ENCODE results near the gene FBN3.

The FBN3 gene

GRCh38 chr19:8050274-8051096 lies 98.9 kb downstream of the FBN3 start:
- peak; percentile 89 for DNase-seq (ENCODE audit: insufficient read length, low spot score)
- FAIRE-seq = peak; percentile 99
- 0 out of 2 replicates have a peak, but pooled peaks have one; percentile 32 for TF ChIP-seq POLR2A (IDR thresholded peaks at IDR 0.05; ENCODE audit: low read depth, low read length)
- TF ChIP-seq POLR2AphosphoS5 (IDR thresholded peaks at IDR 0.05; ENCODE audit: low read depth, low read length) = peak; percentile 41; the same call in 1 of the 2 replicates
- TF ChIP-seq TAF1 (IDR thresholded peaks at IDR 0.05; ENCODE audit: low read depth, low read length) = no peak
- TF ChIP-seq PAX5 (IDR thresholded peaks at IDR 0.05; ENCODE audit: insufficient read depth, low read length, severe bottlenecking) = peak; percentile 64

DNA sequence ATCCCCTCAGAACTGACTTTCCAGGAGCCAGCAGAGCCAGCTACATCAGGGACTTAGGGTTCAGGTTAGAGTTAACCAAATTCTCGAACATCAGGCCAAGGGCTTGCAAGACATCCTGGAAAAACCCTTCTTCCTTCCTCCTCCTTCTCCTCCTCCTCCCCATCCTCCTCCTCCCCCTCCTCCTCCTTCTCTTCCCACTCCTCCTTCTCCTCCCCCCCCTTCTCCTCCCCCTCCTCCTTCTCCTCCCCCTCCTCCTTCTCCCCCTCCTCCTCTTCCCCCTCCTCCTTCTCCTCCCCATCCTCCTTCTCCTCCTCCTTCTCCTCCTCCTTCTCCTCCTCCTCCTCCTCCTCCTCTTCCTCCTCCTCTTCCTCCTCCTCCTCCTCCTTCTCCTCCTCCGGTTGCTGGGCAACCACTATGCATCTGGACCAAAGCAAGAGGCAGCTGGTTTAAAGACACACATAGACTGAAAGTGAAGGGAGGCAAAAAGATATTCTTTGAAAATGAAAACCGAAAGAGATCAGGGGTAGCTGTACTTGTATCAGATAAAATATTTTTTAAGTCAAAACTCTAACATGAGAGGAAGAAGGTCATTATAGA lies 102.7 kb downstream of the FBN3 start:
- FAIRE-seq (no peak), DNase-seq (ENCODE audit: insufficient read length, low spot score) (no peak)
- TF ChIP-seq SPI1 (IDR thresholded peaks at IDR 0.05; ENCODE audit: low read depth, low read length) (no peak), POU2F2 (IDR thresholded peaks at IDR 0.05; ENCODE audit: low read depth, low read length) (no peak), PAX5 (IDR thresholded peaks at IDR 0.05; ENCODE audit: insufficient read depth, low read length, severe bottlenecking) (no peak), TAF1 (IDR thresholded peaks at IDR 0.05; ENCODE audit: low read depth, low read length) (no peak), POLR2A (IDR thresholded peaks at IDR 0.05; ENCODE audit: low read depth, low read length) (no peak), POLR2AphosphoS5 (IDR thresholded peaks at IDR 0.05; ENCODE audit: low read depth, low read length) (no peak)

GRCh38 chr19:8045872-8046568 lies 103.4 kb downstream of the FBN3 start:
- FAIRE-seq = no peak
- TF ChIP-seq TAF1 (IDR thresholded peaks at IDR 0.05; ENCODE audit: low read depth, low read length) (no peak), POU2F2 (IDR thresholded peaks at IDR 0.05; ENCODE audit: low read depth, low read length) (no peak), SPI1 (IDR thresholded peaks at IDR 0.05; ENCODE audit: low read depth, low read length) (no peak), POLR2AphosphoS5 (IDR thresholded peaks at IDR 0.05; ENCODE audit: low read depth, low read length) (no peak), PAX5 (IDR thresholded peaks at IDR 0.05; ENCODE audit: insufficient read depth, low read length, severe bottlenecking) (no peak), POLR2A (IDR thresholded peaks at IDR 0.05; ENCODE audit: low read depth, low read length) (no peak)
- no peak for DNase-seq (ENCODE audit: insufficient read length, low spot score)

- TF ChIP-seq PAX5 (IDR thresholded peaks at IDR 0.05; ENCODE audit: insufficient read depth, low read length, severe bottlenecking) (no peak), SPI1 (IDR thresholded peaks at IDR 0.05; ENCODE audit: low read depth, low read length) (no peak), POU2F2 (IDR thresholded peaks at IDR 0.05; ENCODE audit: low read depth, low read length) (no peak), TAF1 (IDR thresholded peaks at IDR 0.05; ENCODE audit: low read depth, low read length) (no peak), POLR2A (IDR thresholded peaks at IDR 0.05; ENCODE audit: low read depth, low read length) (no peak)
- FAIRE-seq = no peak
- no peak for DNase-seq (ENCODE audit: insufficient read length, low spot score)
These were observed 105.4 kb downstream of the FBN3 start for GRCh38 chr19:8044018-8044417.

DNA sequence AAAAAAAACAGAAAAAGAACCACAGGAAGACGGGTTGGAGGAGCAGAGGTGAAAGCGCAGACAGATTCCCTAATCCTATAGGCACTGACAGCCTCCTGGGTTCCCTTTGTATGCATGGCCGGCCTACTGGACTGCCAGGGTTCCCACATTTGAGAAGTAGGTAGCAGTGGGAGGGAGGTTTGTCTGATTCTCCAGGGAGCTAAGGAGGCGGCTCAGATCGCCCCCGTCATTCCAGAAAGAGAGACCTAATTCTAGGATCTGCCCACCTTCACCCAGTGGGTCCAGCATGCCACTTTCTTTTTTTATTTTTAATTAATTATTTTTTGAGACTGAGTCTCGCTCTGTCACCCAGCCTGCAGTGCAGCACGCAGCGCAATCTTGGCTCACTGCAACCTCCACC lies 106.5 kb downstream of the FBN3 start:
- TF ChIP-seq PAX5 (IDR thresholded peaks at IDR 0.05; ENCODE audit: insufficient read depth, low read length, severe bottlenecking) (no peak), POLR2AphosphoS5 (IDR thresholded peaks at IDR 0.05; ENCODE audit: low read depth, low read length) (no peak), POLR2A (IDR thresholded peaks at IDR 0.05; ENCODE audit: low read depth, low read length) (no peak), SPI1 (IDR thresholded peaks at IDR 0.05; ENCODE audit: low read depth, low read length) (no peak), TAF1 (IDR thresholded peaks at IDR 0.05; ENCODE audit: low read depth, low read length) (no peak), POU2F2 (IDR thresholded peaks at IDR 0.05; ENCODE audit: low read depth, low read length) (no peak)
- FAIRE-seq = no peak
- DNase-seq (ENCODE audit: insufficient read length, low spot score) = no peak

- TF ChIP-seq POLR2A (IDR thresholded peaks at IDR 0.05; ENCODE audit: low read depth, low read length) (no peak), PAX5 (IDR thresholded peaks at IDR 0.05; ENCODE audit: insufficient read depth, low read length, severe bottlenecking) (no peak), TAF1 (IDR thresholded peaks at IDR 0.05; ENCODE audit: low read depth, low read length) (no peak), POU2F2 (IDR thresholded peaks at IDR 0.05; ENCODE audit: low read depth, low read length) (no peak), POLR2AphosphoS5 (IDR thresholded peaks at IDR 0.05; ENCODE audit: low read depth, low read length) (no peak), SPI1 (IDR thresholded peaks at IDR 0.05; ENCODE audit: low read depth, low read length) (no peak)
- DNase-seq (ENCODE audit: insufficient read length, low spot score) (no peak), FAIRE-seq (no peak)
These were observed 107.9 kb downstream of the FBN3 start for GRCh38 chr19:8041531-8041931.

GRCh38 chr19:8039231-8039630 lies 110.2 kb downstream of the FBN3 start:
- FAIRE-seq = no peak
- TF ChIP-seq POU2F2 (IDR thresholded peaks at IDR 0.05; ENCODE audit: low read depth, low read length) (no peak), TAF1 (IDR thresholded peaks at IDR 0.05; ENCODE audit: low read depth, low read length) (no peak), SPI1 (IDR thresholded peaks at IDR 0.05; ENCODE audit: low read depth, low read length) (no peak), POLR2A (IDR thresholded peaks at IDR 0.05; ENCODE audit: low read depth, low read length) (no peak), PAX5 (IDR thresholded peaks at IDR 0.05; ENCODE audit: insufficient read depth, low read length, severe bottlenecking) (no peak), POLR2AphosphoS5 (IDR thresholded peaks at IDR 0.05; ENCODE audit: low read depth, low read length) (no peak)
- no peak for DNase-seq (ENCODE audit: insufficient read length, low spot score)

GRCh38 chr19:8038815-8039214 lies 110.6 kb downstream of the FBN3 start:
- TF ChIP-seq TAF1 (IDR thresholded peaks at IDR 0.05; ENCODE audit: low read depth, low read length) (no peak), POU2F2 (IDR thresholded peaks at IDR 0.05; ENCODE audit: low read depth, low read length) (no peak), PAX5 (IDR thresholded peaks at IDR 0.05; ENCODE audit: insufficient read depth, low read length, severe bottlenecking) (no peak), POLR2A (IDR thresholded peaks at IDR 0.05; ENCODE audit: low read depth, low read length) (no peak), SPI1 (IDR thresholded peaks at IDR 0.05; ENCODE audit: low read depth, low read length) (no peak), POLR2AphosphoS5 (IDR thresholded peaks at IDR 0.05; ENCODE audit: low read depth, low read length) (no peak)
- no peak for FAIRE-seq
- no peak for DNase-seq (ENCODE audit: insufficient read length, low spot score)

Data from GM12891 (cell line).